CD4-positive, alpha-beta memory T cell (primary cell): ENCODE data around the gene CNMD. TPM values are rescaled to one million over a fixed set of nuclear protein-coding genes. Genes with fewer than 3 reads are reported as not detected.
A peak's percentile ranks its signal among the peaks of the same experiment; 100 is the strongest.

ENCODE experiments used
- CTCF ChIA-PET: fragments of 350-600 bp; sonication (Branson Sonifier 250); formaldehyde crosslinking; loops from one replicate; lab custom pipeline; 2021; ENCODE audit warnings: inconsistent platforms; ENCODE audit not compliant: partially characterized antibody; lab: Charles Lee
- POLR2A ChIA-PET: fragments of 350-600 bp; sonication (Branson Sonifier 250); formaldehyde crosslinking; loops from one replicate; lab custom pipeline; 2021; ENCODE audit not compliant: partially characterized antibody; lab: Charles Lee
- DNase-seq, 5 donors: peaks; one replicate each; pipeline versions ENCODE4 v3.0.0 to v3.0.0-alpha.2; 2020 to 2022; ENCODE audit warnings: mixed read lengths in 1 of 5
- H3K27ac ChIP-seq: one replicate; pipeline ENCODE4 v1.7.0; 2013; ENCODE audit warnings: low read depth, low read length
- H3K27me3 ChIP-seq: 2 replicates; pipeline ENCODE4 v1.7.0; 2013; ENCODE audit warnings: mild to moderate bottlenecking, low read length, moderate library complexity; ENCODE audit not compliant: insufficient read depth
- H3K36me3 ChIP-seq: 2 replicates; pipeline ENCODE4 v1.7.0; 2013; ENCODE audit warnings: mild to moderate bottlenecking, low read length, moderate library complexity; ENCODE audit not compliant: insufficient read depth
- H3K4me1 ChIP-seq: 2 replicates; pipeline ENCODE4 v1.7.0; 2013; ENCODE audit warnings: mild to moderate bottlenecking, low read length, moderate library complexity; ENCODE audit not compliant: insufficient read depth
- H3K4me3 ChIP-seq, 2 donors: one replicate each; pipeline ENCODE4 v1.7.0; 2013; ENCODE audit warnings: low read length in 2 of 2, mild to moderate bottlenecking in 1 of 2
- H3K9me3 ChIP-seq, 2 donors: one replicate each; pipeline ENCODE4 v1.7.0; 2013; ENCODE audit warnings: low read length in 2 of 2, control low read depth in 1 of 2; ENCODE audit not compliant: control insufficient read depth in 1 of 2
- H3K27ac Mint-ChIP-seq, 7 donors: one replicate each; pipeline ENCODE4 v1.8.0; 2020 to 2021; ENCODE audit warnings: mixed read lengths in 7 of 7, mild to moderate bottlenecking in 6 of 7, inconsistent platforms in 3 of 7, moderate library complexity in 3 of 7
- H3K27me3 Mint-ChIP-seq, 2 donors: one replicate each; pipeline ENCODE4 v1.8.0; 2020 to 2021; ENCODE audit warnings: mixed read lengths in 2 of 2
- H3K36me3 Mint-ChIP-seq, 2 donors: one replicate each; pipeline ENCODE4 v1.8.0; 2020 to 2021; ENCODE audit warnings: mixed read lengths in 2 of 2, inconsistent platforms in 1 of 2, mild to moderate bottlenecking in 1 of 2
- H3K4me1 Mint-ChIP-seq, 4 donors: one replicate each; pipeline ENCODE4 v1.8.0; 2020 to 2021; ENCODE audit warnings: mixed read lengths in 4 of 4, mild to moderate bottlenecking in 1 of 4
- H3K4me3 Mint-ChIP-seq, 8 donors: one replicate each; pipeline ENCODE4 v1.8.0; 2020 to 2021; ENCODE audit warnings: mixed read lengths in 8 of 8, mild to moderate bottlenecking in 7 of 8, moderate library complexity in 6 of 8, inconsistent platforms in 3 of 8
- H3K9me3 Mint-ChIP-seq, 8 donors: one replicate each; pipeline ENCODE4 v1.8.0; 2020 to 2021; ENCODE audit warnings: mixed read lengths in 8 of 8, mild to moderate bottlenecking in 5 of 8, inconsistent platforms in 3 of 8, moderate library complexity in 1 of 8
- intact Hi-C: fragments of 100-400 bp; cut with micrococcal nuclease; formaldehyde crosslinking; loops from one replicate; pipeline ENCODE4 v1.15.1; 2023
- polyA plus RNA-seq, 2 donors: library from polyadenylated mRNA; unstranded; fragments of 300-500 nt; fragmentation: Illumina TruSeq; gene quantifications; one replicate each; pipeline ENCODE4 v1.2.3, GENCODE V29; 2021
- total RNA-seq, 2 experiments: library from RNA; stranded (reverse); gene quantifications; one replicate each; pipeline ENCODE4 v1.2.3, GENCODE V29; 2021

Gene CNMD
- total and polyA plus RNA-seq, 4 experiments from 2014 or later = not detected

DNA sequence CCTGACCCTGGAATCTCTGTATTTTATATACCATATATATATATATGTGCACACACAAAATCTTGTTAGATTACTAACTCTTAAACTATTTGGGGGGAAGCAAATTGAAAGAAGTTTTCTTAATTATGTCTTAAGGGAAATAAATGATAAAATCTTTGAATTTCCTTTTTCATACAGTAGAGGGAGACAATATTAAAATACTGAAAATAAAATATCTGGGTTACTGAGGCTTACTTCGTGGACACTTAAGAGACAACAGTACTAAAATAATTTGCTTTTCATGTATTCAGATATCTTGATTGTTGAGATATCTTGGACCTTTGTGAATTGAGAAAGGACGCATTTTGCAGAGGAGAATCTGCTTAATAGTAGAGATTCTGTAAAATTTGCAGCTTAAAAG, 69.9 kb downstream of the CNMD start:
- DNase-seq = no peak
- no peaks in the 10 kb centered on the region for H3K27me3 ChIP-seq
- POLR2A ChIA-PET = no interaction called here
- Mint-ChIP-seq H3K36me3 (peaks cover 30 to 66% of the 10 kb centered on the region in 2 donors), H3K9me3 (no peaks in the 10 kb centered on the region), H3K27me3 (no peaks in the 10 kb centered on the region), H3K4me1 (peaks cover 0 to 9% (median 4%) of the 10 kb centered on the region in 4 donors), H3K27ac (no peak overlapping the region), H3K4me3 (no peak overlapping the region)
- no peaks in the 10 kb centered on the region for H3K9me3 ChIP-seq
- H3K27ac ChIP-seq = no peak overlapping the region
- intact Hi-C loops = loop anchor here (5.0 kb wide), 1 partner anchor 212 kb away; the partner anchor contains the start of gene CKAP2
- CTCF ChIA-PET = no interaction called here
- no peaks in the 10 kb centered on the region for H3K4me1 ChIP-seq
- H3K4me3 ChIP-seq = no peak overlapping the region
- H3K36me3 ChIP-seq = peaks cover 29% of the 10 kb centered on the region

DNA sequence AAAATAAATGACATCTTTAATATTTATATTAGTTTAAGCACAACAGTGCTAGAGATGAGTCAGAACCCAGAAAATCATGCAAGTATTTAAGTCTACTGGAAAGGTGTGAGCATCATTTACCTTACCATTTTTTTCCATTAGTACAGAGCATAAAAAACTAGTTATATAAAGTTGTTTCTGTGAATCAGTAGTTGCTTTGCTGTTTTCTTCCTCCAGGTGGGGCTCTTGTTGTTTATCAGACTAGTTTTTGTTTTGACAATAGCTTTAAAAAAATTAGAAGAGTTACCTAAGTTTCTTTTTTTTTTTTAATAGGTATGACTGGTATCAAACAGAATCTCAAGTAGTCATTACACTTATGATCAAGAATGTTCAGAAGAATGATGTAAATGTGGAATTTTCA, 74.3 kb downstream of the CNMD start:
- Histone ChIP-seq H3K9me3 (no peaks in the 10 kb centered on the region), H3K27ac (no peak overlapping the region), H3K4me1 (no peaks in the 10 kb centered on the region), H3K27me3 (no peaks in the 10 kb centered on the region), H3K4me3 (no peak overlapping the region), H3K36me3 (peaks cover 44% of the 10 kb centered on the region)
- ChIA-PET CTCF (interaction anchor here (0.9 to 2.5 kb wide), 7 partner anchors 8 to 303 kb away, joined by 3 to 25 read pairs (median 4); partner anchors contain the start of gene SUGT1), POLR2A (interaction anchor here (4.7 kb wide), 1 partner anchor 13 kb away, joined by 26 read pairs; the partner anchor contains the start of gene SUGT1)
- Mint-ChIP-seq H3K27ac (peak overlapping the region in 3 of 7 donors; percentile 27 to 72 (median 42)), H3K4me1 (peaks cover 4 to 6% (median 4%) of the 10 kb centered on the region in 4 donors), H3K9me3 (no peaks in the 10 kb centered on the region), H3K27me3 (no peaks in the 10 kb centered on the region), H3K36me3 (peaks cover 40 to 78% of the 10 kb centered on the region in 2 donors), H3K4me3 (no peak overlapping the region)
- intact Hi-C loops = loop anchor here (2.0 to 5.0 kb wide), 2 partner anchors 208 to 303 kb away; partner anchors contain the start of gene CKAP2
- DNase-seq = peak in 4 of 5 donors; percentile 14 to 39 (median 19)

DNA sequence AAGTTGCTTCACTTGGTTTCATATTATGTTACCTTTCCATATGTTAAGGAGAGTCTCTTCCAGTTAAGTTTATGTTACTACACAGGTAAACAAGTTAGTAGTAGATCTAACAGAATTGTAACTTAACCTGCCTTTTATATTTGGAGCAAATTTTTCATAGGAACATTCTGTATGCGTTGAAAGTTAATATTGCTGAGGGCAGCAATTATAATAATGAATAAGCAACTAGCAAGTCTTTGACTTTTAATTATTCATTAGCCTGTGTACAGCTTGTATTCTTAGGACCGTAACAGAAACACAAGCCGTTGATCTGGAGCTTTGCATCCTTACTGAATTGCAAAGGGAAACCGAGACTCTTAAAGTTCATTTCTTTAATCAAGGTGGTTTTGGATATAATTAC, 75.3 kb downstream of the CNMD start:
- H3K9me3 ChIP-seq = no peaks in the 10 kb centered on the region
- ChIA-PET CTCF (interaction anchor here (0.5 to 2.5 kb wide), 6 partner anchors 11 to 299 kb away, joined by 3 to 25 read pairs (median 4); partner anchors contain the start of gene SUGT1), POLR2A (interaction anchor here (4.7 kb wide), 1 partner anchor 12 kb away, joined by 26 read pairs; the partner anchor contains the start of gene SUGT1)
- H3K27me3 ChIP-seq = no peaks in the 10 kb centered on the region
- Mint-ChIP-seq H3K36me3 (peaks cover 41 to 76% of the 10 kb centered on the region in 2 donors), H3K9me3 (no peaks in the 10 kb centered on the region), H3K4me1 (peaks cover 4 to 6% (median 5%) of the 10 kb centered on the region in 4 donors), H3K27ac (peak overlapping the region in 1 of 7 donors; percentile 28), H3K27me3 (no peaks in the 10 kb centered on the region), H3K4me3 (no peak overlapping the region)
- intact Hi-C loops = loop anchor here (2.0 kb wide), 1 partner anchor 305 kb away; no protein-coding TSS in a partner anchor
- DNase-seq = no peak
- H3K36me3 ChIP-seq = peaks cover 44% of the 10 kb centered on the region
- H3K4me3 ChIP-seq = no peak overlapping the region
- no peak overlapping the region for H3K27ac ChIP-seq
- H3K4me1 ChIP-seq = no peaks in the 10 kb centered on the region

DNA sequence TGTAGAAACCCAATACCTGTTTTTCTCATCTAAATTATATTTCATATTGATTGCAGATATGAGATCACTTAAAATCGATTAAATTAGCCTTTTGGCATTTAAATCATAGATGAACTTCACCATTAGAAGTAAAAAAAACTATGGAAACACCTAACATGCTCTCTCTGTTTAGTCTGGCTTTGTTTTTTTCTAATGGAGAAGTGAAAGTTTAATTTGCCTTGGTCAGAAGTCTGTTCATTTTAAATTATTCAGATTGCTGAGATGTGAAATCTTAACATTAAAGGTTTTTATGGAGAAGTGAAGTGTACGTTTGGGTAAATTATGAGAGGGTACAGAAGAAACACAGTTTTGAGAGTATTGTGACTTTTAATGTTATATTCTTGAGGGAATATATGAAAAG, 80.3 kb downstream of the CNMD start:
- Mint-ChIP-seq H3K4me3 (no peak overlapping the region), H3K9me3 (no peaks in the 10 kb centered on the region), H3K27ac (peak overlapping the region in 2 of 7 donors; percentile 4 to 65), H3K36me3 (peaks cover 25 to 40% of the 10 kb centered on the region in 2 donors), H3K27me3 (no peaks in the 10 kb centered on the region), H3K4me1 (peaks cover 0 to 7% (median 3%) of the 10 kb centered on the region in 4 donors)
- intact Hi-C loops = no loop called here
- Histone ChIP-seq H3K27me3 (no peaks in the 10 kb centered on the region), H3K4me1 (peaks cover 18% of the 10 kb centered on the region), H3K4me3 (no peak overlapping the region), H3K9me3 (no peaks in the 10 kb centered on the region), H3K27ac (no peak overlapping the region), H3K36me3 (peaks cover 16% of the 10 kb centered on the region)
- CTCF ChIA-PET = no interaction called here
- POLR2A ChIA-PET = no interaction called here
- no peak for DNase-seq

Other genes with a start within 250 kb of the CNMD start
- 10 to 100 TPM; 19.5 to 19.8 TPM for gene HNRNPA1L2, start 97.4 kb downstream of the CNMD start, total RNA-seq
- gene HNRNPA1L2, start 97.4 kb downstream of the CNMD start, polyA plus RNA-seq = 10 to 100 TPM in 1 of 2 donors, 1 to 10 TPM in 1; 3.8 to 10.0 TPM
- 10 to 100 TPM; 40.4 to 42.5 TPM for gene SUGT1, start 87.0 kb downstream of the CNMD start, total RNA-seq
- gene SUGT1, start 87.0 kb downstream of the CNMD start, polyA plus RNA-seq = 10 to 100 TPM; 47.6 to 51.0 TPM
- gene PCDH8, start 108.8 kb upstream of the CNMD start, total RNA-seq = not detected
- gene PCDH8, start 108.8 kb upstream of the CNMD start, polyA plus RNA-seq = not detected